ENCODE results near the gene FAAH. TPM values are rescaled to one million over a fixed set of nuclear protein-coding genes. Genes with fewer than 3 reads are reported as not detected.

Gene FAAH
- total RNA-seq, 1 experiment from 2014 or later: 38.6 TPM

DNA sequence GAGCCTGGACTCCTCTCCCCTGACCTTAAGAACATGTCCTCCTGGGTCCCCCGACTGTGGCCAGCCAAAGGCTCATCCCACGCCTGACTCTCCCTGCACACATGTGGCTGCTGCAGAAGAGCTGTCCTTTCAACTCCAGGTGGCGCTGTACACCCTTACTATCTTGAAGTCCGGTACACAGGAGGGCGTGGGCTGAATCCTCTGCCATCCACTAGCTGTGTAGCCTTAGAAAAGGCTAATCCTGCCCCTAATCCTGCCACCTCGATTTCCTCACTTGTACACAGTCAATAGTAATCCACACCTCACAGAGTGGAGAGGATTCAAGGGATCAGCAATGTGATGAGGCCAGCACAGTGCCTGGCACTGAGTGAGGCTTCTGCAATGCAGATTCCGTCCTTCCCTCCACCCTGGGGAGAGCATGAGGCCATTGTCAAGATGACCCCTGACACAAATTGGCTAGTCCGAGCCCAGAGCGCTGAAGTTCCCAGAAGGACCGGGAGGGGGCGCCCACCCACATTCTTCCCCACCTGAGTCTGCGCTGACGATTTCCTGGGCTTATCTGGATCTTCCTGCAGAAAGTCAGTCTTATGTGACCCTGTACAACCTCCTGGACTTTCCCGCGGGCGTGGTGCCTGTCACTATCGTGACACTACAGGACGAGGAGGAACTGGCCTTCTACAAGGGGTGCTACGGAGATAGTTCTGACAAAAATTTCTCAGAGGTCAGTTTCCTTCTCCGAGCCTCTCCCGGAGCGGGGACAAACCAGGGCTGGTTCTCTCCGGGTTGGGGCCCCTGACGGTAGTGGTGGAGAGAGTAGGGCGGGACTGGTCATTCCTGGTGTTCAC lies 48.4 kb downstream of the FAAH start (continued):
- peak; percentile 69; the same call in 1 of the 2 replicates for TF ChIP-seq TEAD4 (CRISPR knock-in tag; IDR thresholded peaks at IDR 0.05)
- TF ChIP-seq ZNF232 (CRISPR knock-in tag; IDR thresholded peaks at IDR 0.05): no peak
- no peak for TF ChIP-seq ELF4 (CRISPR knock-in tag; IDR thresholded peaks at IDR 0.05; ENCODE audit: low read depth)
- TF ChIP-seq, protein P1, sequence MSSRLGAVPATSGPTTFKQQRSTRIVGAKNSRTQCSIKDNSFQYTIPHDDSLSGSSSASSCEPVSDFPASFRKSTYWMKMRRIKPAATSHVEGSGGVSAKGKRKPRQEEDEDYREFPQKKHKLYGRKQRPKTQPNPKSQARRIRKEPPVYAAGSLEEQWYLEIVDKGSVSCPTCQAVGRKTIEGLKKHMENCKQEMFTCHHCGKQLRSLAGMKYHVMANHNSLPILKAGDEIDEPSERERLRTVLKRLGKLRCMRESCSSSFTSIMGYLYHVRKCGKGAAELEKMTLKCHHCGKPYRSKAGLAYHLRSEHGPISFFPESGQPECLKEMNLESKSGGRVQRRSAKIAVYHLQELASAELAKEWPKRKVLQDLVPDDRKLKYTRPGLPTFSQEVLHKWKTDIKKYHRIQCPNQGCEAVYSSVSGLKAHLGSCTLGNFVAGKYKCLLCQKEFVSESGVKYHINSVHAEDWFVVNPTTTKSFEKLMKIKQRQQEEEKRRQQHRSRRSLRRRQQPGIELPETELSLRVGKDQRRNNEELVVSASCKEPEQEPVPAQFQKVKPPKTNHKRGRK (CRISPR knock-in tag; IDR thresholded peaks at IDR 0.05; ENCODE audit: borderline replicate concordance): 0 out of 2 replicates have a peak, but pooled peaks have one; percentile 27
- TF ChIP-seq JAZF1 (CRISPR knock-in tag; IDR thresholded peaks at IDR 0.05): no peak
- peak; percentile 30; the same call in 1 of the 2 replicates for TF ChIP-seq FOXK1 (CRISPR knock-in tag; IDR thresholded peaks at IDR 0.05)
- TF ChIP-seq ETV6 (CRISPR knock-in tag; IDR thresholded peaks at IDR 0.05): peak; percentile 57
- TF ChIP-seq, protein P2, sequence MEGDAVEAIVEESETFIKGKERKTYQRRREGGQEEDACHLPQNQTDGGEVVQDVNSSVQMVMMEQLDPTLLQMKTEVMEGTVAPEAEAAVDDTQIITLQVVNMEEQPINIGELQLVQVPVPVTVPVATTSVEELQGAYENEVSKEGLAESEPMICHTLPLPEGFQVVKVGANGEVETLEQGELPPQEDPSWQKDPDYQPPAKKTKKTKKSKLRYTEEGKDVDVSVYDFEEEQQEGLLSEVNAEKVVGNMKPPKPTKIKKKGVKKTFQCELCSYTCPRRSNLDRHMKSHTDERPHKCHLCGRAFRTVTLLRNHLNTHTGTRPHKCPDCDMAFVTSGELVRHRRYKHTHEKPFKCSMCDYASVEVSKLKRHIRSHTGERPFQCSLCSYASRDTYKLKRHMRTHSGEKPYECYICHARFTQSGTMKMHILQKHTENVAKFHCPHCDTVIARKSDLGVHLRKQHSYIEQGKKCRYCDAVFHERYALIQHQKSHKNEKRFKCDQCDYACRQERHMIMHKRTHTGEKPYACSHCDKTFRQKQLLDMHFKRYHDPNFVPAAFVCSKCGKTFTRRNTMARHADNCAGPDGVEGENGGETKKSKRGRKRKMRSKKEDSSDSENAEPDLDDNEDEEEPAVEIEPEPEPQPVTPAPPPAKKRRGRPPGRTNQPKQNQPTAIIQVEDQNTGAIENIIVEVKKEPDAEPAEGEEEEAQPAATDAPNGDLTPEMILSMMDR (IDR thresholded peaks at IDR 0.05): peak; percentile 96
- TF ChIP-seq, protein P3, sequence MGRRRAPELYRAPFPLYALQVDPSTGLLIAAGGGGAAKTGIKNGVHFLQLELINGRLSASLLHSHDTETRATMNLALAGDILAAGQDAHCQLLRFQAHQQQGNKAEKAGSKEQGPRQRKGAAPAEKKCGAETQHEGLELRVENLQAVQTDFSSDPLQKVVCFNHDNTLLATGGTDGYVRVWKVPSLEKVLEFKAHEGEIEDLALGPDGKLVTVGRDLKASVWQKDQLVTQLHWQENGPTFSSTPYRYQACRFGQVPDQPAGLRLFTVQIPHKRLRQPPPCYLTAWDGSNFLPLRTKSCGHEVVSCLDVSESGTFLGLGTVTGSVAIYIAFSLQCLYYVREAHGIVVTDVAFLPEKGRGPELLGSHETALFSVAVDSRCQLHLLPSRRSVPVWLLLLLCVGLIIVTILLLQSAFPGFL (CRISPR knock-in tag; IDR thresholded peaks at IDR 0.05; ENCODE audit: borderline replicate concordance): no peak
- peak; percentile 72; the same call in 1 of the 2 replicates for TF ChIP-seq TEAD1 (CRISPR knock-in tag; IDR thresholded peaks at IDR 0.05)

DNA sequence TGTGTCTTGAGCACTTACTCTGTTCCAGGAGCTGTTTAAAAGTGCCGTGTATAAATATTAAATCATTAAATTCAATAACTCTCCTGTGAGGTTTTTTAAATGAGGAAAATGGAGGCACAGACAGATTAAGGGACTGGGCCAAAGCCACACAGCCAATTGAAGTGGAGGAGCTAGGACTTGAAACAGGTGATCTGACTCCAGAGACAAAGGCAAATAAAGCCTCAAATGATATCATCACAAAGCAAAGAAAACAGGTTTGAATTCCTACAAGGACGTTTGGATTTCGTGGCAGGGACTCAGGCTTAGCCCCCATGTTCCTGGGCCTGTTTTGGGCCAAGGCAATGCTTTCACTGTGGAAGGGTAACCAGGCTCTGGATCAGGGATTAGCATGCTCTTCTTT lies 50.3 kb downstream of the FAAH start:
- ATAC-seq (no peak), DNase-seq (ENCODE audit: low spot score) (no peak)
- ChIA-PET CTCF (interaction anchor here (2.6 to 3.9 kb wide), 4 partner anchors 38 to 105 kb away, joined by 7 to 241 read pairs (median 22); no protein-coding TSS in a partner anchor), POLR2A (no interaction called here)
- Mint-ChIP-seq H3K27me3 (ENCODE audit: low read depth) (peaks cover 68% of the 10 kb centered on the region), H3K27ac (no peak overlapping the region), H3K36me3 (no peaks in the 10 kb centered on the region), H3K4me3 (peak overlapping the region; percentile 24; the same call in 1 of the 2 replicates), H3K9me3 (no peaks in the 10 kb centered on the region), H3K4me1 (peaks cover 34% of the 10 kb centered on the region)
- TF ChIP-seq, protein P4, sequence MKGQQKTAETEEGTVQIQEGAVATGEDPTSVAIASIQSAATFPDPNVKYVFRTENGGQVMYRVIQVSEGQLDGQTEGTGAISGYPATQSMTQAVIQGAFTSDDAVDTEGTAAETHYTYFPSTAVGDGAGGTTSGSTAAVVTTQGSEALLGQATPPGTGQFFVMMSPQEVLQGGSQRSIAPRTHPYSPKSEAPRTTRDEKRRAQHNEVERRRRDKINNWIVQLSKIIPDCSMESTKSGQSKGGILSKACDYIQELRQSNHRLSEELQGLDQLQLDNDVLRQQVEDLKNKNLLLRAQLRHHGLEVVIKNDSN (CRISPR knock-in tag; IDR thresholded peaks at IDR 0.05): no peak
- TF ChIP-seq NFYB (CRISPR knock-in tag; conservative IDR thresholded peaks at IDR 0.05; ENCODE audit: low read depth) (no peak), RELA (CRISPR knock-in tag; IDR thresholded peaks at IDR 0.05; ENCODE audit: borderline replicate concordance) (no peak), FOXJ3 (CRISPR knock-in tag; IDR thresholded peaks at IDR 0.05; ENCODE audit: borderline replicate concordance) (no peak), ZNF232 (CRISPR knock-in tag; IDR thresholded peaks at IDR 0.05) (no peak), EMX1 (CRISPR knock-in tag; IDR thresholded peaks at IDR 0.05) (no peak), SMAD4 (CRISPR knock-in tag; IDR thresholded peaks at IDR 0.05) (no peak)
- TF ChIP-seq, protein P5, sequence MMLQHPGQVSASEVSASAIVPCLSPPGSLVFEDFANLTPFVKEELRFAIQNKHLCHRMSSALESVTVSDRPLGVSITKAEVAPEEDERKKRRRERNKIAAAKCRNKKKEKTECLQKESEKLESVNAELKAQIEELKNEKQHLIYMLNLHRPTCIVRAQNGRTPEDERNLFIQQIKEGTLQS (CRISPR knock-in tag; conservative IDR thresholded peaks at IDR 0.05): no peak
- TF ChIP-seq, protein P6, sequence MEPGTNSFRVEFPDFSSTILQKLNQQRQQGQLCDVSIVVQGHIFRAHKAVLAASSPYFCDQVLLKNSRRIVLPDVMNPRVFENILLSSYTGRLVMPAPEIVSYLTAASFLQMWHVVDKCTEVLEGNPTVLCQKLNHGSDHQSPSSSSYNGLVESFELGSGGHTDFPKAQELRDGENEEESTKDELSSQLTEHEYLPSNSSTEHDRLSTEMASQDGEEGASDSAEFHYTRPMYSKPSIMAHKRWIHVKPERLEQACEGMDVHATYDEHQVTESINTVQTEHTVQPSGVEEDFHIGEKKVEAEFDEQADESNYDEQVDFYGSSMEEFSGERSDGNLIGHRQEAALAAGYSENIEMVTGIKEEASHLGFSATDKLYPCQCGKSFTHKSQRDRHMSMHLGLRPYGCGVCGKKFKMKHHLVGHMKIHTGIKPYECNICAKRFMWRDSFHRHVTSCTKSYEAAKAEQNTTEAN (CRISPR knock-in tag; IDR thresholded peaks at IDR 0.05): no peak
- TF ChIP-seq, protein P7, sequence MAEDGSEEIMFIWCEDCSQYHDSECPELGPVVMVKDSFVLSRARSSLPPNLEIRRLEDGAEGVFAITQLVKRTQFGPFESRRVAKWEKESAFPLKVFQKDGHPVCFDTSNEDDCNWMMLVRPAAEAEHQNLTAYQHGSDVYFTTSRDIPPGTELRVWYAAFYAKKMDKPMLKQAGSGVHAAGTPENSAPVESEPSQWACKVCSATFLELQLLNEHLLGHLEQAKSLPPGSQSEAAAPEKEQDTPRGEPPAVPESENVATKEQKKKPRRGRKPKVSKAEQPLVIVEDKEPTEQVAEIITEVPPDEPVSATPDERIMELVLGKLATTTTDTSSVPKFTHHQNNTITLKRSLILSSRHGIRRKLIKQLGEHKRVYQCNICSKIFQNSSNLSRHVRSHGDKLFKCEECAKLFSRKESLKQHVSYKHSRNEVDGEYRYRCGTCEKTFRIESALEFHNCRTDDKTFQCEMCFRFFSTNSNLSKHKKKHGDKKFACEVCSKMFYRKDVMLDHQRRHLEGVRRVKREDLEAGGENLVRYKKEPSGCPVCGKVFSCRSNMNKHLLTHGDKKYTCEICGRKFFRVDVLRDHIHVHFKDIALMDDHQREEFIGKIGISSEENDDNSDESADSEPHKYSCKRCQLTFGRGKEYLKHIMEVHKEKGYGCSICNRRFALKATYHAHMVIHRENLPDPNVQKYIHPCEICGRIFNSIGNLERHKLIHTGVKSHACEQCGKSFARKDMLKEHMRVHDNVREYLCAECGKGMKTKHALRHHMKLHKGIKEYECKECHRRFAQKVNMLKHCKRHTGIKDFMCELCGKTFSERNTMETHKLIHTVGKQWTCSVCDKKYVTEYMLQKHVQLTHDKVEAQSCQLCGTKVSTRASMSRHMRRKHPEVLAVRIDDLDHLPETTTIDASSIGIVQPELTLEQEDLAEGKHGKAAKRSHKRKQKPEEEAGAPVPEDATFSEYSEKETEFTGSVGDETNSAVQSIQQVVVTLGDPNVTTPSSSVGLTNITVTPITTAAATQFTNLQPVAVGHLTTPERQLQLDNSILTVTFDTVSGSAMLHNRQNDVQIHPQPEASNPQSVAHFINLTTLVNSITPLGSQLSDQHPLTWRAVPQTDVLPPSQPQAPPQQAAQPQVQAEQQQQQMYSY (CRISPR knock-in tag; IDR thresholded peaks at IDR 0.05): no peak
- TF ChIP-seq, protein P8, sequence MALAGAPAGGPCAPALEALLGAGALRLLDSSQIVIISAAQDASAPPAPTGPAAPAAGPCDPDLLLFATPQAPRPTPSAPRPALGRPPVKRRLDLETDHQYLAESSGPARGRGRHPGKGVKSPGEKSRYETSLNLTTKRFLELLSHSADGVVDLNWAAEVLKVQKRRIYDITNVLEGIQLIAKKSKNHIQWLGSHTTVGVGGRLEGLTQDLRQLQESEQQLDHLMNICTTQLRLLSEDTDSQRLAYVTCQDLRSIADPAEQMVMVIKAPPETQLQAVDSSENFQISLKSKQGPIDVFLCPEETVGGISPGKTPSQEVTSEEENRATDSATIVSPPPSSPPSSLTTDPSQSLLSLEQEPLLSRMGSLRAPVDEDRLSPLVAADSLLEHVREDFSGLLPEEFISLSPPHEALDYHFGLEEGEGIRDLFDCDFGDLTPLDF (CRISPR knock-in tag; IDR thresholded peaks at IDR 0.05): no peak
- TF ChIP-seq, protein P9, sequence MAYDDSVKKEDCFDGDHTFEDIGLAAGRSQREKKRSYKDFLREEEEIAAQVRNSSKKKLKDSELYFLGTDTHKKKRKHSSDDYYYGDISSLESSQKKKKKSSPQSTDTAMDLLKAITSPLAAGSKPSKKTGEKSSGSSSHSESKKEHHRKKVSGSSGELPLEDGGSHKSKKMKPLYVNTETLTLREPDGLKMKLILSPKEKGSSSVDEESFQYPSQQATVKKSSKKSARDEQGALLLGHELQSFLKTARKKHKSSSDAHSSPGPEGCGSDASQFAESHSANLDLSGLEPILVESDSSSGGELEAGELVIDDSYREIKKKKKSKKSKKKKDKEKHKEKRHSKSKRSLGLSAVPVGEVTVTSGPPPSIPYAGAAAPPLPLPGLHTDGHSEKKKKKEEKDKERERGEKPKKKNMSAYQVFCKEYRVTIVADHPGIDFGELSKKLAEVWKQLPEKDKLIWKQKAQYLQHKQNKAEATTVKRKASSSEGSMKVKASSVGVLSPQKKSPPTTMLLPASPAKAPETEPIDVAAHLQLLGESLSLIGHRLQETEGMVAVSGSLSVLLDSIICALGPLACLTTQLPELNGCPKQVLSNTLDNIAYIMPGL (CRISPR knock-in tag; IDR thresholded peaks at IDR 0.05): no peak

Data from WTC11 (cell line).